ENCODE results near the gene CSTF1. TPM values are rescaled to one million over a fixed set of nuclear protein-coding genes. Genes with fewer than 3 reads are reported as not detected.

CSTF1 gene
- total and polyA plus RNA-seq, 2 donors from 2014 or later: 16.2 to 30.7 TPM

DNA sequence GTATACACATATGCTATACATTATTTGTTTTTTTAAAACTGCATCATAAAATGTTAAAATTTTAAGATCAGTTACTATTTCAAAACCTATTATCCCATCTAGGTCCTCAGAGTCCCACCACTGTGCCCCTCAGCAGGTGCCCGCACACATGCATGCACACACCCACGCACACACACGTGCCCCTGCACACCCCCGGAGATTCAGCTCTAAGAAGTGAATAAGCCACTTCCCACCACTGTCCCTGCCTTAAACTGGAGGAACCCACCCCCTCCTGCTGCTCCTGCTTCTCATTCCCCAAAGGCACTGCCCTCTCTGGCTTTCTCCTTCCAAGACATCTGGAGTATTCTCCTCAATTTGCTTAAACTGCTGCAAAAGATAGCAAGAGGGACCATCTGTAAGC is 39.1 kb upstream of the CSTF1 start:
- Histone ChIP-seq H3K27me3 (ENCODE audit: control insufficient read depth, insufficient read depth, low read length) (peaks cover under 1% of the 10 kb centered on the region), H3K4me3 (ENCODE audit: low read length in 3 of 3) (no peak overlapping the region), H3K9ac (ENCODE audit: low read length in 3 of 3) (no peak overlapping the region), H3K36me3 (ENCODE audit: control insufficient read depth in 2 of 3, insufficient read depth in 3 of 3, low read length in 3 of 3) (no peaks in the 10 kb centered on the region), H3K4me1 (ENCODE audit: control insufficient read depth in 2 of 3, insufficient read depth in 2 of 3, low read depth in 1 of 3, low read length in 3 of 3) (peaks cover 0 to 3% (median 0%) of the 10 kb centered on the region in 3 donors), H3K27ac (ENCODE audit: low read depth in 2 of 2, low read length in 2 of 2) (no peak overlapping the region), H3K9me3 (ENCODE audit: control insufficient read depth in 2 of 3, insufficient read depth in 1 of 3, low read length in 3 of 3) (no peaks in the 10 kb centered on the region)
- intact Hi-C loops (cut with DNase I): no loop called here
- DNase-seq: no peak
- TF ChIP-seq CTCF (IDR thresholded peaks at IDR 0.05; ENCODE audit: borderline replicate concordance, extremely low read depth, insufficient read depth): no peak
- no peak for FAIRE-seq

DNA sequence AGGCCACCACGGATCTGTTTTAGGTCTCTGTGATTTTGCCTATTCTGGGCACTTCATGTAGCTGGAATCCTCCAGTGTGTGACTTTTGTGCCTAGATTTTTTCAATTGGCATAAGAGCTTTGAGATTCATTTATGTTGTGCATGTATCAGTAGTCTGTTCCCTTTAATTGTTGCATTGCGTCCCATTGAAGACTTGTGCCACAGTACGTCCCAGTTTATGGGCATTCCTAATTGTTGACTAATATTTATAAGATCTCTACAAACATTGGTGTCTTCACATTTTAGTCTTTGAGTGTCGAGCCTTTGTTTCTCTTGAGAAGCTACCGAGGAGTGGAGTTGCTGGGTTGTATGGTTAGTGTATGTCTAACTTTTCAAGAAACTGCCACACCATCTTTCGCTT is 34.4 kb upstream of the CSTF1 start:
- DNase-seq: no peak
- Histone ChIP-seq H3K27ac (ENCODE audit: low read depth in 2 of 2, low read length in 2 of 2) (no peak overlapping the region), H3K9me3 (ENCODE audit: control insufficient read depth in 2 of 3, insufficient read depth in 1 of 3, low read length in 3 of 3) (no peaks in the 10 kb centered on the region), H3K9ac (ENCODE audit: low read length in 3 of 3) (peak overlapping the region in 1 of 3 donors; percentile 15), H3K36me3 (ENCODE audit: control insufficient read depth in 2 of 3, insufficient read depth in 3 of 3, low read length in 3 of 3) (no peaks in the 10 kb centered on the region), H3K4me3 (ENCODE audit: low read length in 3 of 3) (peak overlapping the region in 2 of 3 donors; percentile 22 to 61), H3K4me1 (ENCODE audit: control insufficient read depth in 2 of 3, insufficient read depth in 2 of 3, low read depth in 1 of 3, low read length in 3 of 3) (peaks cover 0 to 9% (median 8%) of the 10 kb centered on the region in 3 donors), H3K27me3 (ENCODE audit: control insufficient read depth, insufficient read depth, low read length) (no peaks in the 10 kb centered on the region)
- no peak for TF ChIP-seq CTCF (IDR thresholded peaks at IDR 0.05; ENCODE audit: borderline replicate concordance, extremely low read depth, insufficient read depth)
- intact Hi-C loops (cut with DNase I): no loop called here
- FAIRE-seq: no peak

GRCh38 chr20:56358600-56359211 is 33.7 kb upstream of the CSTF1 start, which contains the start of gene FAM210B:
TSS of gene FAM210B (plus strand) at chr20:56358974. CDS start at chr20:56359006, 32 bp downstream.
- Histone ChIP-seq H3K4me1 (ENCODE audit: control insufficient read depth in 2 of 3, insufficient read depth in 2 of 3, low read depth in 1 of 3, low read length in 3 of 3) (peaks cover 0 to 11% (median 8%) of the 10 kb centered on the region in 3 donors), H3K27ac (ENCODE audit: low read depth in 2 of 2, low read length in 2 of 2) (peak within 1 kb of the TSS in 1 of 2 donors; percentile 76), H3K4me3 (ENCODE audit: low read length in 3 of 3) (peak within 1 kb of the TSS; percentile 66 to 84 (median 80)), H3K27me3 (ENCODE audit: control insufficient read depth, insufficient read depth, low read length) (no peaks in the 10 kb centered on the region), H3K9ac (ENCODE audit: low read length in 3 of 3) (peak within 1 kb of the TSS; percentile 45 to 81 (median 62)), H3K36me3 (ENCODE audit: control insufficient read depth in 2 of 3, insufficient read depth in 3 of 3, low read length in 3 of 3) (no peaks in the 10 kb centered on the region), H3K9me3 (ENCODE audit: control insufficient read depth in 2 of 3, insufficient read depth in 1 of 3, low read length in 3 of 3) (no peaks in the 10 kb centered on the region)
- intact Hi-C loops (cut with DNase I): no loop called here
- no peak for FAIRE-seq
- peak; percentile 88 to 96 (median 94) for DNase-seq
- TF ChIP-seq CTCF (IDR thresholded peaks at IDR 0.05; ENCODE audit: borderline replicate concordance, extremely low read depth, insufficient read depth): no peak
